GM18498 (cell line): ENCODE results near the gene MSN.
A peak's percentile ranks its signal among the peaks of the same experiment; 100 is the strongest.

Source experiments
- ATAC-seq: cut with Tn5 transposase; IDR thresholded peaks from one replicate; pipeline ENCODE4 v1.9.1; 2021; ENCODE audit warnings: mild to moderate bottlenecking, moderate library complexity; ENCODE audit not compliant: unreplicated experiment

Gene MSN

GRCh38 chrX:65671966-65672365 is 4.5 kb downstream of the MSN start:
- ATAC-seq = no peak

- ATAC-seq = no peak
Observed at GRCh38 chrX:65673857-65674203, 6.4 kb downstream of the MSN start.

GRCh38 chrX:65674204-65674893 is 6.9 kb downstream of the MSN start:
- ATAC-seq = no peak

- ATAC-seq = no peak
Observed at GRCh38 chrX:65677954-65678469, 10.6 kb downstream of the MSN start.

- ATAC-seq = no peak
Observed at GRCh38 chrX:65679071-65679540, 11.7 kb downstream of the MSN start.

- ATAC-seq = no peak
Observed at GRCh38 chrX:65681810-65682209, 14.4 kb downstream of the MSN start.

- ATAC-seq = no peak
Observed at GRCh38 chrX:65685112-65685511, 17.7 kb downstream of the MSN start.

GRCh38 chrX:65686236-65686635 is 18.8 kb downstream of the MSN start:
- no peak for ATAC-seq

- no peak for ATAC-seq
Observed at GRCh38 chrX:65687367-65687766, 19.9 kb downstream of the MSN start.

- peak; percentile 91 for ATAC-seq
Observed at GRCh38 chrX:65688403-65688871, 21.0 kb downstream of the MSN start.

- ATAC-seq = no peak
Observed at GRCh38 chrX:65689377-65689776, 21.9 kb downstream of the MSN start.

- ATAC-seq = no peak
Observed at GRCh38 chrX:65690057-65690855, 22.8 kb downstream of the MSN start.

- ATAC-seq = no peak
Observed at GRCh38 chrX:65695849-65696449, 28.5 kb downstream of the MSN start.

- ATAC-seq = no peak
Observed at GRCh38 chrX:65696613-65697012, 29.2 kb downstream of the MSN start.

- no peak for ATAC-seq
Observed at GRCh38 chrX:65697211-65697641, 29.8 kb downstream of the MSN start.

- ATAC-seq = peak; percentile 68
Observed at GRCh38 chrX:65697915-65698796, 30.7 kb downstream of the MSN start.

- no peak for ATAC-seq
Observed at GRCh38 chrX:65702956-65703355, 35.5 kb downstream of the MSN start.

GRCh38 chrX:65705439-65705838 is 38.0 kb downstream of the MSN start:
- ATAC-seq = no peak

GRCh38 chrX:65706041-65706828 is 38.8 kb downstream of the MSN start:
- ATAC-seq = peak; percentile 61

- no peak for ATAC-seq
Observed at GRCh38 chrX:65707151-65707550, 39.7 kb downstream of the MSN start.
